Left cardiac atrium (tissue), 4 donors: ENCODE measurements around the gene EEFSEC. TPM values are rescaled to one million over a fixed set of nuclear protein-coding genes. Genes with fewer than 3 reads are reported as not detected.

Source experiments
- ATAC-seq, 2 donors: fragments of 200-7000 bp; cut with Tn5 transposase; one replicate each; pipeline ENCODE4 v1.9.1; 2020; ENCODE audit warnings: mild to moderate bottlenecking in 2 of 2, moderate library complexity in 2 of 2
- DNase-seq: peaks from one replicate; pipeline ENCODE4 v3.0.0-alpha.2; 2020
- intact Hi-C, 2 donors: fragments of 100-400 bp; cut with DNase I; formaldehyde crosslinking; loops; one replicate each; pipeline versions ENCODE4 v1.14.1 to v1.15.1; 2022 to 2023
- total RNA-seq, 2 donors: library from RNA; stranded (reverse); fragmentation: NEBNext Ultra II Directional; extraction: Animal tissue kit (Norgen Biotek cat#: 25700); gene quantifications; one replicate each; pipeline ENCODE4 v1.2.1, GENCODE V29; 2021
- donor health status: DM: no; HTN: yes; CAD: no.
- donor health status: DM: no; HTN: yes; CAD: no; lungs with severe emphysema.
- donor health status: DM: yes; HTN: yes; CAD: no.
- donor health status: Dilated cardiomyopathy.

Gene EEFSEC
- total RNA-seq, 2 donors from 2014 or later = 13.5 to 18.9 TPM

DNA sequence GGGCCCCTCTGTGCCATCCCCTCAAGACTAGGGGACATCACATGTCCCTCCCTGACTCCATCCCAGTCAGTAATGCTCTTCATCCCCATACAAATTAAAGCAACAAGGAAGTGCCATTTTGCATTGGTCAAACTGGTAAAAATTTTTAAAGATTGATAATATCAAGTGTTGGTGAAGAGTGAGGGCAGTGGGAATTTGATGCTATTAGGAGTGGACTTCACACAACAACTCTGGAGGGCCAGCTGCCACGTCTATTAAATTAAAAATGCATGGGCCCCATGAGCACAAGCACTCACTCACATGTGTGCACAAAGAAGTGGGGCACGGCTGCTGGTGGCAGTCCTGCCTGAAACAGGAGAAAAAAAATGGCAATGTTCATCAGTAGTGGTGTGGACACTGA lies 265.6 kb downstream of the EEFSEC start:
- ATAC-seq = no peak
- no peak for DNase-seq
- intact Hi-C loops = no loop called here

GRCh38 chr3:128419311-128419710 lies 266.0 kb downstream of the EEFSEC start:
- intact Hi-C loops = no loop called here
- ATAC-seq (no peak), DNase-seq (no peak)

DNA sequence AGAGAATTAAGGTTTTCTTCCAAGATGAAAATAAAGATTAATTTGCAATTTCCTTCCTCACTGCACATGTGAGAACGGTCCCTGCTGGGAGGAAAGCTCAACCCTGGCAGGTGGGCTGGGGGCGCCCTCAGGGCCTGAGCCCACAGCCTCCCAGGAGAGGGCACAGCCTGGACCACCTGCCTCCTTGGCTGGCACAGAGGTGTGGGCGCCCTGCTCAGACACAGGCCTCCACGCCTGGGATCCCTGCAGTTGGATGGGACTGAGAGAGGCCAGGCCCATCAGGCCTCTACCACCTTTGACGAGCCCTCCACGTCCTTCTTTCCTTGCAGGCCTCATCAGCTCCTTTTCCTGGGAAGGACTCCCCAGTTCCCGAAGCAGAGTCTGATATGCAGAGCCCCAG lies 267.0 kb downstream of the EEFSEC start:
- intact Hi-C loops = loop anchor here in 1 of 2 donors (10.0 kb wide), 1 partner anchor 165 kb away; no protein-coding TSS in a partner anchor
- ATAC-seq (no peak), DNase-seq (no peak)

GRCh38 chr3:128420720-128421438 lies 267.6 kb downstream of the EEFSEC start:
- ATAC-seq (no peak), DNase-seq (no peak)
- intact Hi-C loops = loop anchor here in 1 of 2 donors (10.0 kb wide), 1 partner anchor 164 kb away; no protein-coding TSS in a partner anchor

DNA sequence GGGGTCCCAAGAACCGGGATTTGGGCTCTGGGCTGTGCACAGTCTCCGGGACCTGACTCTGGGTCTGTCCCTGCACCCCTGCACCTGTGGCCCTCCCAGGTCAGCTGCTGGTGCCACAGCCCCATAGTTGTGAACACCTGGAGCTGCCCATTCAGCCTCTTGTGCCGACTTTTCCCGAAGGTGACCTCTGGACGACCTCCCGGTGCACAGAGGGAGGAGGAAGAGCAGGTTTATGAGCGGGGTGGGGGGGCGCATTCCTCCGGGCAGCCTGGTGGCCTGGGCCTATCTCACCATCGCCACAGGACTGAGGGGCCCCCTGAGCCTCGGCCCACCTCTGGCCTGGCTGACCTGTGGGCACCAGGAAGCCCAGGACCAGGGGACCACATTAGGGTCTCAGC lies 268.2 kb downstream of the EEFSEC start:
- ATAC-seq (no peak), DNase-seq (no peak)
- intact Hi-C loops = loop anchor here in 1 of 2 donors (10.0 kb wide), 1 partner anchor 163 kb away; no protein-coding TSS in a partner anchor

- intact Hi-C loops = loop anchor here in 1 of 2 donors (10.0 kb wide), 1 partner anchor 163 kb away; no protein-coding TSS in a partner anchor
- ATAC-seq (no peak), DNase-seq (no peak)
These were observed 268.7 kb downstream of the EEFSEC start for GRCh38 chr3:128421966-128422365.

DNA sequence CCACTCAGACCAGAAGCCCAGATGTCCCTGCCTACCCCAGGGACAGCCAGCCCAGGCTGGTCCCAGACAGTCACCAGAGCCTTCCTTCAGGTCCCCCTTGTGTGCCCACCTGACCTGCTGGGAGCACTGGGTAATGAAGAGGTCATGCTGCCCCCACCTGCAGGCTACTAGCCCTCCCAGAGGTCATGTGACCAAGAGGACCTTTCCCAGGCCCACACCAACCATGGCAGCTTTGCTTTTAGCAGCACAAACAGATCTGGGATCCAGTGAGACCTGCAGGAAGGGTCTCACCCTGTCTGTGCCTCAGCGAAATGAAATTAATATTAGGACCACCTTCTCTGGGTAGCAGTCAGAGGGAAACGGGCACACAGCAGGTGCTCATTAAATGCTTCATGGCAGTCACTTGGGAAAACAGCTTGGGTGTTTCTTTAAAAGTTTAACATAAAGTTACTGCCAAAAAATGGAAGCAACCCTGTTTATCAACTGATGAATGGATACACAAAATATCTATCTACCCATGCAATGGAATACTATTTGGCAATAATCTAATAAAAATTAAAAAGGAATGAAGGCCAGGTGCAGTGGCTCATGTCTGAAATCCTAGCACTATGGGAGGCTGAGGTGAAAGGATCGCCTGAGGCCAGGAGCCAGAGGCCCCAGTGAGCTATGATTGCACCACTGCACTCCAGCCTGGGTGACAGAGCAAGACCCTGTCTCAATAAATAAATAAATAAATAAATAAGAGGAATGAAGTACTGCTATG lies 269.7 kb downstream of the EEFSEC start:
- DNase-seq = no peak
- no peak for ATAC-seq
- intact Hi-C loops = loop anchor here in 1 of 2 donors (10.0 kb wide), 1 partner anchor 162 kb away; no protein-coding TSS in a partner anchor

DNA sequence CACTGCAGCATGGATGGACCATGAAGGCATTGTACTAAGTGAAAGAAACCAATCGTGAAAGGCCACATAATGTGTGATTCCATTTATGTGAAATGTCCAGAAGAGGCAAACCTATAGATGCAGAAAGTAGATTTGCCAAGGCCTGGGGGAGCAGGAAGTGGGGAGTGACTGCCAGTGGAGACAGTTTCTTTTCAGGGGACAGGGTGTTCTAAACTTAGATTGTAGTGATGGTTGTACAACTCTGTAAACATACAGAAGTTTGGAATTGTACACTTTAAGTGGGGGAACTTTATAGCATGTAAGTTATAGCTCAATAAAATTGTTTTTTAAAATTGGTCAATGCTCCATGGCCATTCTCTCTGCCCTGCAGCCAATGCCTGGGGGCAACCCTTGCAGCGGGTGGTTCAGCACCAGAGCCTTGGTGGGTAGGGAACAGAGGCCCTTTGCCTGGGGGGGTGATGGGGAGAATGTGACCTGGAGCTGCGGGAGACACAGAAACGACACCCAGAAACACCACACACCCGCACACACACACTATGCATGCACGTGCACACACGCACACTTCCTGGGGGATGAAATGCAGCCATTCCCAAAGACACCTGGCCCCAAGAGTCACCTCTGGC lies 270.4 kb downstream of the EEFSEC start:
- ATAC-seq = no peak
- intact Hi-C loops = loop anchor here in 1 of 2 donors (10.0 kb wide), 1 partner anchor 161 kb away; no protein-coding TSS in a partner anchor

GRCh38 chr3:128424508-128425069 lies 271.3 kb downstream of the EEFSEC start:
- ATAC-seq (no peak), DNase-seq (no peak)
- intact Hi-C loops = loop anchor here (5.0 to 10.0 kb wide), 4 partner anchors 73 to 183 kb away; no protein-coding TSS in a partner anchor

More for the DNA sequence above, 270.4 kb downstream of the EEFSEC start:
- no peak for DNase-seq

- no peak for DNase-seq
- intact Hi-C loops = loop anchor here (5.0 to 10.0 kb wide), 4 partner anchors 72 to 182 kb away; no protein-coding TSS in a partner anchor
- peak in 1 of 2 donors; percentile 14 for ATAC-seq
These were observed 272.0 kb downstream of the EEFSEC start for GRCh38 chr3:128425142-128425845.

- DNase-seq (no peak), ATAC-seq (no peak)
- intact Hi-C loops = loop anchor here (2.0 to 10.0 kb wide), 5 partner anchors 71 to 182 kb away; no protein-coding TSS in a partner anchor
These were observed 272.5 kb downstream of the EEFSEC start for GRCh38 chr3:128425846-128426127.

GRCh38 chr3:128426128-128426921 lies 273.0 kb downstream of the EEFSEC start:
- peak; percentile 91 to 93 for ATAC-seq
- intact Hi-C loops = loop anchor here (2.0 to 10.0 kb wide), 5 partner anchors 70 to 181 kb away; no protein-coding TSS in a partner anchor
- DNase-seq = peak; percentile 51

DNA sequence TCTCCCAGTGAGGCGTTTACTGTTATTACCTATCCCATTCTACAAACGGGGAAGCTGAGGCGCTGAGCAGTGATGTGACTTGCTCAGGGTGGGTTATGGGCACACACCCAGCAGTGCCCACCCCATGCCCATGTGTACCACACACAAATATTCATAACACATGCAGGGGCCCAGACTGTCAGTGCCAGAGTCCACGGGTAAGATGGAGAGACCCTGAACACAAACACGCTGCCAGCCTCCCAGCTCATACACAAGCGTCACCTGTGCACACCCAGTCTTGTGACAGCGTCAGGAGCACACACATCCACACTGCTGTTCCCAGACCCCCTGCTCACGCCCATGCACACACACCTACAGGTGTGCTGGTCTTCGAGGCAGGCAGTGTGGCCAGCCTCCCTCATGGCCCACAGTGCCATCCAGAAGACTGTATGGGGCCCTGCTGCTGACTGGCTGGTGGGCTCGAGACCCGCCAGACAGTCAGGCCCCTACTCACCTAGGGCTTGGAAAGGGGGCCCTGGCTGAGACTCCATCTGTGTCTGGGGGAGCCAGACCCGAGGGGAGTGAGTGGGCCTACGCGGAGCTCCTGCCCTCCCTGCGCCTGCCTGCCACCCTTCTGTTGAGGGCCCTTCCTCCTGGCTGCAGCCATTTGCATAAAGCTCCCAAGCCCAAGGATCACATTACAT lies 274.0 kb downstream of the EEFSEC start:
- intact Hi-C loops = loop anchor here (2.0 to 10.0 kb wide), 5 partner anchors 69 to 180 kb away; no protein-coding TSS in a partner anchor
- no peak for ATAC-seq

GRCh38 chr3:128427872-128428822 lies 274.9 kb downstream of the EEFSEC start:
- intact Hi-C loops = loop anchor here (2.0 to 10.0 kb wide), 5 partner anchors 69 to 179 kb away; no protein-coding TSS in a partner anchor
- no peak for ATAC-seq
- DNase-seq = no peak

More for the DNA sequence above, 274.0 kb downstream of the EEFSEC start:
- DNase-seq = no peak

GRCh38 chr3:128429275-128429674 lies 276.0 kb downstream of the EEFSEC start:
- no peak for ATAC-seq
- no peak for DNase-seq

GRCh38 chr3:128429751-128430150 lies 276.5 kb downstream of the EEFSEC start:
- intact Hi-C loops = loop anchor here (5.0 to 10.0 kb wide), 4 partner anchors 68 to 178 kb away; no protein-coding TSS in a partner anchor
- ATAC-seq = no peak
- DNase-seq = no peak

More at GRCh38 chr3:128429275-128429674, 276.0 kb downstream of the EEFSEC start:
- intact Hi-C loops = loop anchor here (5.0 to 10.0 kb wide), 4 partner anchors 68 to 178 kb away; no protein-coding TSS in a partner anchor
